Peyer's patch (tissue), 4 donors: Measurements from ENCODE around the gene TMEM161A. TPM values are rescaled to one million over a fixed set of nuclear protein-coding genes. Genes with fewer than 3 reads are reported as not detected.

Source experiments
- DNase-seq, 3 donors: peaks; one replicate each; pipeline ENCODE4 v3.0.0-alpha.2; 2017 to 2019
- H3K27ac ChIP-seq, 4 donors: fragments of 200-600 bp; sonication (generic); one replicate each; pipeline ENCODE4 v1.5.1; 2016 to 2019
- H3K27me3 ChIP-seq, 2 donors: fragments of 200-600 bp; sonication (generic); one replicate each; pipeline ENCODE4 v1.5.1; 2019
- H3K36me3 ChIP-seq, 3 donors: fragments of 200-600 bp; sonication (generic); one replicate each; pipeline ENCODE4 v1.5.1; 2016 to 2019
- H3K4me1 ChIP-seq, 4 donors: fragments of 200-600 bp; sonication (generic); one replicate each; pipeline ENCODE4 v1.5.1; 2016 to 2019
- H3K4me3 ChIP-seq, 4 donors: fragments of 200-600 bp; sonication (generic); 1 replicate in 3 of 4; 2 replicates in 1 of 4; pipeline ENCODE4 v1.5.1; 2016 to 2019; ENCODE audit warnings: mild to moderate bottlenecking in 1 of 4
- H3K9me3 ChIP-seq, 4 donors: fragments of 200-600 bp; sonication (generic); one replicate each; pipeline ENCODE4 v1.5.1; 2016 to 2019; ENCODE audit warnings: mild to moderate bottlenecking in 1 of 4
- POLR2A ChIP-seq, 2 donors: fragments of 450-650 bp; IDR thresholded peaks; one replicate each; pipeline ENCODE4 v1.5.1; 2017; ENCODE audit warnings: antibody characterized with exemption in 2 of 2, mild to moderate bottlenecking in 2 of 2, moderate library complexity in 2 of 2
- total RNA-seq, 4 donors: library from RNA; depleted of rRNA; stranded (reverse); fragments of >200 nt; gene quantifications; one replicate each; pipeline ENCODE4 v1.1.0, GENCODE V29; 2016
- TF ChIP-seq, protein P1 (sequence below), 6 experiments: fragments of 450-650 bp in 4 of 6; fragments of 200-600 bp in 2 of 6; sonication (generic) in 1 of 6; IDR thresholded peaks; one replicate each; pipeline ENCODE4 v1.5.1; 2017 to 2019; ENCODE audit warnings: antibody characterized with exemption in 6 of 6, mild to moderate bottlenecking in 3 of 6, moderate library complexity in 1 of 6

Gene TMEM161A
- total RNA-seq, 4 donors from 2014 or later = 15.9 to 26.4 (median 18.7) TPM

- DNase-seq = no peak
- no peaks in the 10 kb centered on the region for H3K36me3 ChIP-seq
- no peaks in the 10 kb centered on the region for H3K9me3 ChIP-seq
- H3K27me3 ChIP-seq = no peaks in the 10 kb centered on the region
- H3K4me1 ChIP-seq = no peaks in the 10 kb centered on the region
- H3K4me3 ChIP-seq = no peak overlapping the region
- TF ChIP-seq, protein P1, sequence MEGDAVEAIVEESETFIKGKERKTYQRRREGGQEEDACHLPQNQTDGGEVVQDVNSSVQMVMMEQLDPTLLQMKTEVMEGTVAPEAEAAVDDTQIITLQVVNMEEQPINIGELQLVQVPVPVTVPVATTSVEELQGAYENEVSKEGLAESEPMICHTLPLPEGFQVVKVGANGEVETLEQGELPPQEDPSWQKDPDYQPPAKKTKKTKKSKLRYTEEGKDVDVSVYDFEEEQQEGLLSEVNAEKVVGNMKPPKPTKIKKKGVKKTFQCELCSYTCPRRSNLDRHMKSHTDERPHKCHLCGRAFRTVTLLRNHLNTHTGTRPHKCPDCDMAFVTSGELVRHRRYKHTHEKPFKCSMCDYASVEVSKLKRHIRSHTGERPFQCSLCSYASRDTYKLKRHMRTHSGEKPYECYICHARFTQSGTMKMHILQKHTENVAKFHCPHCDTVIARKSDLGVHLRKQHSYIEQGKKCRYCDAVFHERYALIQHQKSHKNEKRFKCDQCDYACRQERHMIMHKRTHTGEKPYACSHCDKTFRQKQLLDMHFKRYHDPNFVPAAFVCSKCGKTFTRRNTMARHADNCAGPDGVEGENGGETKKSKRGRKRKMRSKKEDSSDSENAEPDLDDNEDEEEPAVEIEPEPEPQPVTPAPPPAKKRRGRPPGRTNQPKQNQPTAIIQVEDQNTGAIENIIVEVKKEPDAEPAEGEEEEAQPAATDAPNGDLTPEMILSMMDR (IDR thresholded peaks at IDR 0.05) = no peak
- no peak for TF ChIP-seq POLR2A (IDR thresholded peaks at IDR 0.05)
- H3K27ac ChIP-seq = no peak overlapping the region
These were observed 63.9 kb downstream of the TMEM161A start for GRCh38 chr19:19074196-19074882.

GRCh38 chr19:19071897-19072296, 66.4 kb downstream of the TMEM161A start:
- Histone ChIP-seq H3K4me3 (no peak overlapping the region), H3K4me1 (peaks cover 0 to 5% (median 0%) of the 10 kb centered on the region in 4 donors), H3K36me3 (no peaks in the 10 kb centered on the region), H3K27me3 (no peaks in the 10 kb centered on the region), H3K9me3 (no peaks in the 10 kb centered on the region), H3K27ac (no peak overlapping the region)
- DNase-seq = no peak
- TF ChIP-seq POLR2A (IDR thresholded peaks at IDR 0.05) = no peak
- TF ChIP-seq, protein P1 (IDR thresholded peaks at IDR 0.05) = no peak

Other genes starting within 250 kb of the TMEM161A start
- not detected for gene CERS1, start 242.3 kb downstream of the TMEM161A start, total RNA-seq
- gene COPE, start 219.1 kb downstream of the TMEM161A start, total RNA-seq = 100 to 1,000 TPM; 205 to 257 (median 224) TPM
- 10 to 100 TPM; 37.0 to 76.9 (median 47.1) TPM for gene DDX49, start 218.8 kb downstream of the TMEM161A start, total RNA-seq
- gene HOMER3, start 197.3 kb downstream of the TMEM161A start, total RNA-seq = 10 to 100 TPM in 2 of 4 donors, 1 to 10 TPM in 1, under 1 TPM in 1; 0.88 to 33.0 (median 9.6) TPM
- 100 to 1,000 TPM in 1 of 4 donors, 10 to 100 TPM in 3; 32.9 to 157 (median 75.8) TPM for gene SUGP2, start 105.0 kb downstream of the TMEM161A start, total RNA-seq
- gene ARMC6, start 104.9 kb downstream of the TMEM161A start, total RNA-seq = 10 to 100 TPM; 18.2 to 26.3 (median 24.5) TPM
- 10 to 100 TPM; 11.2 to 24.8 (median 13.2) TPM for gene SLC25A42, start 74.5 kb downstream of the TMEM161A start, total RNA-seq
- 1 to 10 TPM in 2 of 4 donors, not detected in 2; 5.0 to 7.4 TPM for gene MEF2B, start 31.8 kb upstream of the TMEM161A start, total RNA-seq
- gene BORCS8, start 53.7 kb upstream of the TMEM161A start, total RNA-seq = 10 to 100 TPM; 17.2 to 32.2 (median 22.1) TPM
- 10 to 100 TPM; 18.2 to 75.1 (median 51.9) TPM for gene RFXANK, start 53.8 kb upstream of the TMEM161A start, total RNA-seq
- 10 to 100 TPM in 2 of 4 donors, 1 to 10 TPM in 2; 5.0 to 11.6 (median 8.7) TPM for gene NR2C2AP, start 64.9 kb upstream of the TMEM161A start, total RNA-seq
- gene NCAN, start 73.5 kb upstream of the TMEM161A start, total RNA-seq = not detected
- 100 to 1,000 TPM in 3 of 4 donors, 10 to 100 TPM in 1; 31.4 to 534 (median 463) TPM for gene TM6SF2, start 134.8 kb upstream of the TMEM161A start, total RNA-seq
- 10 to 100 TPM; 49.5 to 58.6 (median 55.2) TPM for gene SUGP1, start 182.0 kb upstream of the TMEM161A start, total RNA-seq
- 100 to 1,000 TPM in 3 of 4 donors, 10 to 100 TPM in 1; 79.3 to 160 (median 130) TPM for gene MAU2, start 182.4 kb upstream of the TMEM161A start, total RNA-seq